Cardiac septum (tissue), 1 donor: ENCODE results near the gene PSMD12. TPM values are rescaled to one million over a fixed set of nuclear protein-coding genes. Genes with fewer than 3 reads are reported as not detected.
"Not testable (repeated sequence)": the region's sequence is repeated elsewhere in the genome, so short reads cannot be mapped to it uniquely, and the experiment has no call there.

Experiments used
- DNase-seq: peaks from one replicate; pipeline ENCODE4 v3.0.0-alpha.2; 2020; ENCODE audit warnings: low spot score
- intact Hi-C: fragments of 100-400 bp; cut with DNase I; formaldehyde crosslinking; loops from one replicate; pipeline ENCODE4 v1.14.0; 2022
- total RNA-seq: library from RNA; stranded (reverse); fragmentation: NEBNext Ultra II Directional; extraction: Animal tissue kit (Norgen Biotek cat#: 25700); gene quantifications from one replicate; pipeline ENCODE4 v1.2.1, GENCODE V29; 2021
- donor health status: DM: no; HTN: no; CAD: no.

PSMD12 gene
- total RNA-seq, 1 donor from 2014 or later, result 43.4 TPM

- no peak for DNase-seq
- intact Hi-C loops, result no loop called here
Measured at GRCh38 chr17:67390006-67390645, 23.7 kb upstream of the PSMD12 start.

- intact Hi-C loops, result no loop called here
- DNase-seq, result no peak
Measured at GRCh38 chr17:67388986-67389385, 22.6 kb upstream of the PSMD12 start.

GRCh38 chr17:67388536-67388935 is 22.2 kb upstream of the PSMD12 start:
- DNase-seq, intact Hi-C loops: not testable (repeated sequence)

- DNase-seq, result no peak
- intact Hi-C loops, result no loop called here
Measured at GRCh38 chr17:67386965-67387551, 20.7 kb upstream of the PSMD12 start.

- intact Hi-C loops, result no loop called here
- DNase-seq, result no peak
Measured at GRCh38 chr17:67385122-67385988, 19.0 kb upstream of the PSMD12 start.

GRCh38 chr17:67381929-67382257 is 15.5 kb upstream of the PSMD12 start:
- intact Hi-C loops, result no loop called here

GRCh38 chr17:67379251-67379630 is 12.9 kb upstream of the PSMD12 start:
- no peak for DNase-seq

More at GRCh38 chr17:67381929-67382257, 15.5 kb upstream of the PSMD12 start:
- DNase-seq, result no peak

GRCh38 chr17:67378454-67379250 is 12.3 kb upstream of the PSMD12 start:
- peak; percentile 86 for DNase-seq
- intact Hi-C loops, result loop anchor here (2.0 to 5.0 kb wide), 4 partner anchors 64 to 254 kb away; no protein-coding TSS in a partner anchor

More at GRCh38 chr17:67379251-67379630, 12.9 kb upstream of the PSMD12 start:
- intact Hi-C loops, result loop anchor here (2.0 to 5.0 kb wide), 4 partner anchors 63 to 253 kb away; no protein-coding TSS in a partner anchor

- DNase-seq, result peak; percentile 87
- intact Hi-C loops, result loop anchor here (2.0 to 5.0 kb wide), 4 partner anchors 65 to 255 kb away; no protein-coding TSS in a partner anchor
Measured at GRCh38 chr17:67377488-67378453, 11.4 kb upstream of the PSMD12 start.

- intact Hi-C loops, result loop anchor here (5.0 kb wide), 3 partner anchors 65 to 255 kb away; no protein-coding TSS in a partner anchor
- DNase-seq, result peak; percentile 92
Measured at GRCh38 chr17:67376737-67377487, 10.5 kb upstream of the PSMD12 start, which contains the start of gene PITPNC1. Gene PITPNC1 (plus strand): TSS chr17:67377281.

GRCh38 chr17:67376415-67376736 is 10.0 kb upstream of the PSMD12 start:
- intact Hi-C loops, result loop anchor here (5.0 kb wide), 3 partner anchors 66 to 256 kb away; no protein-coding TSS in a partner anchor

GRCh38 chr17:67375716-67376115 is 9.3 kb upstream of the PSMD12 start:
- DNase-seq, result no peak
- intact Hi-C loops, result loop anchor here (1.0 to 5.0 kb wide), 4 partner anchors 67 to 314 kb away; no protein-coding TSS in a partner anchor

More at GRCh38 chr17:67376415-67376736, 10.0 kb upstream of the PSMD12 start:
- no peak for DNase-seq

- intact Hi-C loops, result loop anchor here (1.0 to 5.0 kb wide), 4 partner anchors 67 to 314 kb away; no protein-coding TSS in a partner anchor
- DNase-seq, result no peak
Measured at GRCh38 chr17:67375054-67375427, 8.7 kb upstream of the PSMD12 start.

GRCh38 chr17:67374329-67375053 is 8.1 kb upstream of the PSMD12 start:
- intact Hi-C loops, result loop anchor here (1.0 to 5.0 kb wide), 4 partner anchors 68 to 315 kb away; no protein-coding TSS in a partner anchor

GRCh38 chr17:67372751-67373150 is 6.4 kb upstream of the PSMD12 start:
- intact Hi-C loops, result no loop called here
- DNase-seq, result no peak

More at GRCh38 chr17:67374329-67375053, 8.1 kb upstream of the PSMD12 start:
- peak; percentile 95 for DNase-seq

GRCh38 chr17:67369676-67370075 is 3.3 kb upstream of the PSMD12 start:
- intact Hi-C loops, result loop anchor here (10.0 kb wide), 1 partner anchor 125 kb away; the partner anchor contains the start of gene HELZ
- DNase-seq, result no peak
